ENCODE measurements around the gene RASSF4.

DNA sequence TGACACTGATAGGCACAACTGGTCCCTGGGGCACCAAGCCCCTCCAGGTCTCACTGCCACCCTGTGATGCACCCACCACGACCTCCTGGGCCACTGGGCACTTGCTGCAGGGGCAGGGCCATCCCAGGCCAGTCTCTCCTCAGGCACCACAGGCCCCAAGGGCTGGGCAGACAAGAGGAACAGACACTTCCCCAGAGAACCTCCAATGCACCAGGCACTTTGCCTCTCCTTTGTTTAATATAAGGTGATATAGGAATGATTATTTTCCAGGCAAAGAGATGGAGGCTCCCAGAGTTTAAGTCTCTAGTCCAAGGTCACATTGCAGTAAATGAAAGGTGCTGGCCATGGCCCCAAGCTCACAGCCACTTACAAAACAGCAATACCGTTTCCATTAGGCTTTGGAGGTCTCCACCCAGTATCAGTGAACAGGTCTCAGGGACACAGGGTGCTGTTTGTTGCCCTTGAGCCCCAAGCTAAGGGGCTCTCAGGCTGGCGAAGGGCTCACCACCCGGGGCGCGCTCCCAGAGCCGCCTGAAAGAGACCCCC, 14.6 kb downstream of the RASSF4 start:
- TF ChIP-seq, protein P1, sequence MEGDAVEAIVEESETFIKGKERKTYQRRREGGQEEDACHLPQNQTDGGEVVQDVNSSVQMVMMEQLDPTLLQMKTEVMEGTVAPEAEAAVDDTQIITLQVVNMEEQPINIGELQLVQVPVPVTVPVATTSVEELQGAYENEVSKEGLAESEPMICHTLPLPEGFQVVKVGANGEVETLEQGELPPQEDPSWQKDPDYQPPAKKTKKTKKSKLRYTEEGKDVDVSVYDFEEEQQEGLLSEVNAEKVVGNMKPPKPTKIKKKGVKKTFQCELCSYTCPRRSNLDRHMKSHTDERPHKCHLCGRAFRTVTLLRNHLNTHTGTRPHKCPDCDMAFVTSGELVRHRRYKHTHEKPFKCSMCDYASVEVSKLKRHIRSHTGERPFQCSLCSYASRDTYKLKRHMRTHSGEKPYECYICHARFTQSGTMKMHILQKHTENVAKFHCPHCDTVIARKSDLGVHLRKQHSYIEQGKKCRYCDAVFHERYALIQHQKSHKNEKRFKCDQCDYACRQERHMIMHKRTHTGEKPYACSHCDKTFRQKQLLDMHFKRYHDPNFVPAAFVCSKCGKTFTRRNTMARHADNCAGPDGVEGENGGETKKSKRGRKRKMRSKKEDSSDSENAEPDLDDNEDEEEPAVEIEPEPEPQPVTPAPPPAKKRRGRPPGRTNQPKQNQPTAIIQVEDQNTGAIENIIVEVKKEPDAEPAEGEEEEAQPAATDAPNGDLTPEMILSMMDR (optimal IDR thresholded peaks at IDR 0.05 in 1 of 3, IDR thresholded peaks at IDR 0.05 in 1 of 3, conservative IDR thresholded peaks at IDR 0.05 in 1 of 3; ENCODE audit: extremely low read depth in 1 of 3, insufficient read depth in 2 of 3, low read length in 3 of 3), result no peak
- no peak for TF ChIP-seq EZH2 (IDR thresholded peaks at IDR 0.05; ENCODE audit: low read length)
